Stimulated activated CD4-positive, alpha-beta T cell treated with anti-CD3 and anti-CD28 coated beads, Interleukin-4, amount 100 ng/mL, for 4 hours (primary cell): ENCODE data around the gene PPP1R11.
A peak's percentile ranks its signal among the peaks of the same experiment; 100 is the strongest.
"Not testable (repeated sequence)": the region's sequence is repeated elsewhere in the genome, so short reads cannot be mapped to it uniquely, and the experiment has no call there.

ENCODE experiments used
- DNase-seq, 2 experiments: peaks; one replicate each; pipeline ENCODE4 v3.0.0-alpha.2; 2020

Gene PPP1R11

GRCh38 chr6:30100154-30100553, 33.2 kb downstream of the PPP1R11 start:
- no peak for DNase-seq

- DNase-seq: peak in 1 of 2 experiments; percentile 6
Observed at GRCh38 chr6:30100585-30101443, 33.8 kb downstream of the PPP1R11 start.

GRCh38 chr6:30101444-30102413, 34.7 kb downstream of the PPP1R11 start:
- DNase-seq: peak; percentile 60 to 67

DNA sequence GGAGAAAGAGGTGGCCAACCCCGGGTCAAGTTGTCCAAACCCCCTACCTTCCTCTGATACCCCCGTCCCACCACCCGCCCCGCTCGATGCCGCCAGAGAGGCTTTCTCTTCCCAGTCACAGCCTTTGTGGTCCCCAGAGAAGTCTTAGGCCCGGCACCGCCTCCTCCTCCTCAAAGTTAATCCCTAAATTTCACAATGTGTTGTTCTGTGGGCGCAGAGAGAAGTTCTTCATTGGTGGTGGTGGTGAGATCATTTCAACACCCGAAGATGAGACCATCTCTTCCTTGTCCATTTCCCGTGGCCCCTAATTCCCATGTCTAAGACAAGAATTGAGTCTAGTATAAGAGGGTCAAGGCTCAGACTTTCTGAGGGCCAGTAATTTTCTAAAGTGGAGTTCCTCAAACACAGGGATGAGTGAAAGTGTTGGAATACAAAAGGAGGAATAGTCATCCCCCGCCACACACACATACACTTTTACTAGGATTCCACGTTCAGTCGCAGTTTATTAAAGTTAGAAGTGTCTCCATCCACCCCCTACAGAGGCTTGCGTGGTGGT, 35.5 kb downstream of the PPP1R11 start:
- DNase-seq: no peak

DNA sequence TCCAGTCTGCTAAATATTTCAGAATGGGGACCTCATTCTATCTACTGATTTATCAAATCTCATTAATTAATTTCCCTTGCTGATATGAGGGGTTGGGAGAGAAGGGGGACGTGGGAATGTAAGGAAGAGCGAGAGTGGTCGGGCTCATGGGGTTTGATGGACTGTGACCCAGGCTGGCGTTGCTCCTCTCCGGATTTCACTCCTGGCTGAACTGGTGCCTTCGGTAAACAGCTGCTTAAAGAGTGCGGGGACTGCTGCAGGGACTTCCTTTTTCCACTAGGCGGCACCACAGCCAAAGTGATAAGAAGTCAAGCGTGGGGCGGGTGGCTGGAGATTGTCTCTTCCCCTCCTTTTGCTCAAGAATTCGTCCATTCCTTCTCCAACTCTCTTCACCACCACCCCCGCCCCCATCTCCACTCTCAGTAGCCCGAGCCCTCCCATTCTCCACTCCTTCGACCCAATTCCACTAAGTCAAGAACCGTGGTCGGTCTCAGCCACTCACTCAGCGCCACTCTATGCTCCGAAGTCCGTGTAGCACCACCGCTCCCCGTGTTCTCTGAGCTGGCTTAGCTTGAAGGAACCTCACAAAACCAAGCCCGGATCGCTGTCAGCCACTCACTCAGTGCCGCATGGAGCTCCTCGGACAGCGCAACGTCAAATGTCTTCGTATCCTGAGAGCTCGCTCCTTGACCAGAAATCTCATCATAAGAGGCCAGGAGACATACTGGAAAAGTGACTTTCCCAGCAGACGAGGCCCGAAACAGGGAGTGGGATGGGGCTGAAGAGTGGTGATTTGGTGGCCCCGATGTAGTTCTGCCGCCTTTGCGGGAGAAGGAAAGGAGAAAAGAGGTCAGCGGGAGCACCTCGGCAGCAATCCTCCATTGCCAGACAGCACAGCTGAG, 36.2 kb downstream of the PPP1R11 start:
- peak; percentile 73 to 81 for DNase-seq

DNA sequence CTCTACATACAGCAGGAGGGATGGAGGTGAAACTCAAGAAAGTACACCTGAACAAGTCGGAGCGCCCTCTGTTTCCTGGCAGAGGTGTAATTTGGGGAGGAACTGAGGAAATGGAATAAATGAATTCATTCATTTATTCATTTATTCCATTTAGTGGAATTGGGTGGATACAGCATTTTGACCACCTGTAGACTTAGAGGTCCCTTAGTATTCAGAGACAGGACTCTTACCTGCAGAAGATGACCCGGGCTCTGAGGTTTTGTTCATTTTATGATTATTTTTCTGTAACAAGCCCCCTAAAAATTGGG, 36.8 kb downstream of the PPP1R11 start:
- no peak for DNase-seq

- no peak for DNase-seq
Observed at GRCh38 chr6:30104661-30105060, 37.7 kb downstream of the PPP1R11 start.

DNA sequence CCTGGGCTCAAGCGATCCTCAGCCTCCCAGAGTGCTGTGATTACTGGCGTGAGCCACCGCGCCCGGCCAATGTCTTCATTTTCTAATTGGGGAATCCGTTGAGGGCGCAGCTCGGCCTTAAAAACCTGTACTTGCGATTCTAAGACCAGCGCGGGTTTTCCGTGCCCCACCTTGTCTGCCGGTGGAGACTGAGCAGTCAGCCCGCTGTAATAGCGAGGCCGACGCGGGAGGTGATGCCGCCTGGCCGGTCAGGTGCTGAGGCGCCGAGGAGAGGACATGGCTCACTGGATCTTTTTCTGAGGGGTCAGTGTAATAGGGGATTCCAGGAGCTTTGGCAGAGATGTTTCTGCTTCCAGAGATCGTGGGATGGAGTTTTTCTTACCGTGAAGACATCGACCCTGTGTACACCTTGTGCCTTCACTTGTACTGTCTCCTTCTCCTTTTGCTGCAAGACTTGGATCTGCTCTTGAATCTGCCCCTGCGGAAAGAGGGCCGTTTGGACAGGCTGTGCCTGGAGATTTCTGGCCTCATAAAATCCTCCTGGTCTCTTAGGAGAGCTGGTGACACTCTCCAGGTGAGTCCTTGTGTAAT, 44.4 kb downstream of the PPP1R11 start:
- no peak for DNase-seq

- no peak for DNase-seq
Observed at GRCh38 chr6:30112402-30112994, 45.5 kb downstream of the PPP1R11 start.

DNA sequence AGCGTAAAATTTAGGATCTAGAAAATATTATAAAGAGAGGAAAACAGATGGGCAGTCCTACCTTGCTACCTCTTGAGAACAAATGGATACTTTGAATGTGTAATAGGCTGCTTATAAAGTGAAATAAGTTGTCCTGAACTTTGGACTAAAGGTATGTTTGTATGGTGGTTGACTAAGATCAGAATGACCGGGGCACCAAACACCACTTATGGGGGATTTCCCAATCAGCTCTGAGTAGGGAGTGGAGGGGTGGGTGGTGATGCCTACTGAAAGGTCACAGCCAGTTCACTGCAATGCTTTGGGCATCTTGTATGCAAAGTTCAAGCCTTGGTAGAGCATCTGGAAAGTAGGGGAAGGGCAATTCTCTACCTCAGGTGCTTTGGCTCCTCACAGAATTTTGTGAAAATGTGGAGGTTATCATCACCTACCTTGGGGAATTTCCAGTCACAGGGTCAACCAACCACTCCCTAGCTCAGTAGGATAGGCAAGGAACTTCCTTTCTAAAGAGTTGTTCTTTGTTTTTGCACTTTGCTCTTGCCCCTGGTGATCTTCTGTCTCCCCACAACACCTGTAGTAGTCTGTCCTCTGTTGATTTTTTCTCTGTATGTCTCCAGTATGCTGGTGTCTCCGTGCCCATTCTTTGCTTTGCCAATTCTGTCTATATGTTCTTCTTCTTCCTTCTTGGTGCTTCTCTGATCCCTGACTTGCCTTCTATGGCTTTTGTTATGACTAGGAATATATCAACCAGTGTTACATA, 46.2 kb downstream of the PPP1R11 start, which contains the start of gene TRIM31:
Gene TRIM31, minus strand, starts transcription at position 88 of the 757 bp plus-strand sequence. CDS start 285 bp downstream, outside the sequence.
- no peak for DNase-seq

DNA sequence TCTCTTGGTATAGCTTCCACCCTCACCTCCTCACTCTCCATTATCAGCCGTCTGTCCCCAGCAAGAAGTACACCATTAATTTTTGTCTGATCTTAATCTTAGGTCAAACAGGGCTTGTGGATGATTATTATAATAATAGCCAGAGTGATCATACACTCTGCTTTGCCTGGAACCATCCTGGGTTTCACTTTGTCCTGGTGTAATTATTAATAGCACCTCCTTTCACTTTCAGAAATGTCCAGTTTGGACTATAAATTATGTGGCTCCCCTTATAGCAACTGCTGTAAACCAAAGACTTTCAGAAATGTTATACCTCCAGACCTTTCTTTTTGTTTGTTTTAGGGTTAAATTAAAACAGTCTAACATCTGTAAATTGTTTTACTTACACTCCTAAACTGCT, 46.8 kb downstream of the PPP1R11 start:
- no peak for DNase-seq

- no peak for DNase-seq
Observed at GRCh38 chr6:30116724-30117123, 49.7 kb downstream of the PPP1R11 start.

DNA sequence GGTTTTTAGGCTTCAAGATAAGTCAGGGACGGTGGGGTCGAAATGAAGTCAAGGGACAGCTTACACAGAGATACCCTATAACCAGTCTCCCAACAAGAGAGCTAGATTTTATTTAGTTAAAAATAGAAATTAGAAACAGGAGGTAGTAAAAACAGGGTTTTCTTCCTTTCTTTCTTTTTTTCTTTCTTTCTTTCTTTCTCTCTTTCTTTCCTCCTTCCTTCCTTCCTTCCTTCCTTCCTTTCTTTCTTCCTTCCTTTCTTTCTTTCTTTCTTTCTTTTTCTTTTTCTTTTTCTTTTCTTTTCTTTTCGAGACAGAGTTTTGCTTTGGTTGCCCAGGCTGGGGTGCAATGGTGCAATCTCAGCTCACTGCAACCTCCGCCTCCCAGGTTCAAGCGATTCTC, 51.7 kb downstream of the PPP1R11 start:
- not testable (repeated sequence) for DNase-seq
